ENCODE measurements around the gene HNRNPF. TPM values are rescaled to one million over a fixed set of nuclear protein-coding genes. Genes with fewer than 3 reads are reported as not detected.

Gene HNRNPF
- total and polyA plus RNA-seq, 2 of the 4 experiments (the other 2 are of a cell fraction): 169 to 207 TPM

GRCh38 chr10:43389867-43390266 lies 19.1 kb downstream of the HNRNPF start:
- Histone ChIP-seq H3K9ac (ENCODE audit: low read depth, low read length) (no peak overlapping the region), H2AK9ac (replicated peaks; ENCODE audit: low read depth, low read length, poor library complexity) (no peak overlapping the region), H2BK20ac (ENCODE audit: low read depth, low read length) (no peak overlapping the region), H3K27me3 (ENCODE audit: control insufficient read depth, insufficient read depth, low read length) (no peaks in the 10 kb centered on the region), H4K20me1 (ENCODE audit: insufficient read depth, low read length) (peaks cover 72% of the 10 kb centered on the region), H3K18ac (ENCODE audit: low read depth, low read length) (no peak overlapping the region), H2BK120ac (ENCODE audit: low read depth, low read length) (no peak overlapping the region), H3K4ac (ENCODE audit: low read depth, low read length) (no peak overlapping the region), H3K56ac (ENCODE audit: extremely low read depth, insufficient read depth, low read length) (no peak overlapping the region), H3K4me3 (ENCODE audit: insufficient read depth, low read depth, low read length) (no peak overlapping the region), H2AFZ (replicated peaks; ENCODE audit: low read length, poor library complexity) (no peak overlapping the region), H3K23ac (ENCODE audit: low read depth, low read length) (no peak overlapping the region), H3K27ac (ENCODE audit: insufficient read depth, low read length) (no peak overlapping the region), H3K4me2 (ENCODE audit: low read depth, low read length) (no peak overlapping the region), H3K36me3 (ENCODE audit: control insufficient read depth, insufficient read depth, low read length) (peaks cover 64% of the 10 kb centered on the region), H3K14ac (replicated peaks; ENCODE audit: low read depth, low read length) (no peak overlapping the region), H3K4me1 (ENCODE audit: control insufficient read depth, insufficient read depth, low read length) (no peaks in the 10 kb centered on the region), H4K8ac (ENCODE audit: low read depth in 2 of 2, low read length in 2 of 2) (no peak overlapping the region), H2BK5ac (ENCODE audit: low read depth, low read length, poor library complexity, severe bottlenecking) (no peak overlapping the region), H2AK5ac (ENCODE audit: low read depth, low read length) (no peak overlapping the region), H2BK15ac (ENCODE audit: low read depth, low read length) (no peak overlapping the region), H4K91ac (ENCODE audit: insufficient read depth, low read depth, low read length) (no peak overlapping the region), H3K79me1 (ENCODE audit: low read depth in 1 of 2, low read length in 2 of 2) (peaks cover 38 to 68% of the 10 kb centered on the region in 2 experiments), H3K9me3 (ENCODE audit: control insufficient read depth, insufficient read depth, low read length) (no peaks in the 10 kb centered on the region), H3K9me1 (ENCODE audit: insufficient read depth, low read length) (peaks cover 3% of the 10 kb centered on the region), H4K5ac (ENCODE audit: low read depth, low read length) (no peak overlapping the region)
- no TSS peak for BruUV-seq (replicated peaks)
- CTCF ChIA-PET: interaction anchor here (0.6 kb wide), 1 partner anchor 59 kb away, joined by 4 read pairs; no protein-coding TSS in a partner anchor
- in situ Hi-C loops (cut with MboI; ENCODE audit: low sequenced_read_pairs): no loop called here
- intact Hi-C loops (cut with micrococcal nuclease): no loop called here
- DNase-seq (no peak), ATAC-seq (ENCODE audit: low read depth) (no peak)
- TF ChIP-seq CTCF (conservative IDR thresholded peaks at IDR 0.05; ENCODE audit: low read depth, low read length) (no peak), NFE2L2 (IDR thresholded peaks at IDR 0.05; ENCODE audit: low read depth, low read length) (no peak), RCOR1 (IDR thresholded peaks at IDR 0.05; ENCODE audit: insufficient replicate concordance, low read length) (no peak), USF2 (IDR thresholded peaks at IDR 0.05; ENCODE audit: low read depth, low read length) (no peak), MXI1 (IDR thresholded peaks at IDR 0.05; ENCODE audit: borderline replicate concordance, low read depth, low read length) (no peak), RAD21 (IDR thresholded peaks at IDR 0.05; ENCODE audit: low read length) (no peak), RFX5 (IDR thresholded peaks at IDR 0.05; ENCODE audit: low read depth, low read length) (no peak), FOS (IDR thresholded peaks at IDR 0.05; ENCODE audit: low read depth, low read length) (no peak), POLR2A (IDR thresholded peaks at IDR 0.05; ENCODE audit: low read depth, low read length) (no peak), CHD1 (IDR thresholded peaks at IDR 0.05; ENCODE audit: low read depth, low read length) (no peak)
- TF ChIP-seq, protein P1, sequence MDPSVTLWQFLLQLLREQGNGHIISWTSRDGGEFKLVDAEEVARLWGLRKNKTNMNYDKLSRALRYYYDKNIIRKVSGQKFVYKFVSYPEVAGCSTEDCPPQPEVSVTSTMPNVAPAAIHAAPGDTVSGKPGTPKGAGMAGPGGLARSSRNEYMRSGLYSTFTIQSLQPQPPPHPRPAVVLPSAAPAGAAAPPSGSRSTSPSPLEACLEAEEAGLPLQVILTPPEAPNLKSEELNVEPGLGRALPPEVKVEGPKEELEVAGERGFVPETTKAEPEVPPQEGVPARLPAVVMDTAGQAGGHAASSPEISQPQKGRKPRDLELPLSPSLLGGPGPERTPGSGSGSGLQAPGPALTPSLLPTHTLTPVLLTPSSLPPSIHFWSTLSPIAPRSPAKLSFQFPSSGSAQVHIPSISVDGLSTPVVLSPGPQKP (IDR thresholded peaks at IDR 0.05; ENCODE audit: borderline replicate concordance, low read depth, low read length): no peak
- POLR2A ChIA-PET (ENCODE audit: unreplicated experiment): no interaction called here
- dilution Hi-C loops (cut with HindIII; ENCODE audit: low sequenced_read_pairs, unreplicated experiment): no loop called here
- WGBS, 2 experiments (ENCODE audit: extremely low coverage in 2 of 2, insufficient read length in 1 of 2): no CpG with 5 or more reads among the region's 3 CpGs
